ENCODE measurements around the gene MTG1. TPM values are rescaled to one million over a fixed set of nuclear protein-coding genes. Genes with fewer than 3 reads are reported as not detected.

The MTG1 gene
- total and polyA plus RNA-seq, 10 of the 15 experiments (the other 5 are each of a cell fraction or from before 2014, with no cell fraction given), result 6.2 to 104 (median 62.5) TPM

- TF ChIP-seq, protein P1, sequence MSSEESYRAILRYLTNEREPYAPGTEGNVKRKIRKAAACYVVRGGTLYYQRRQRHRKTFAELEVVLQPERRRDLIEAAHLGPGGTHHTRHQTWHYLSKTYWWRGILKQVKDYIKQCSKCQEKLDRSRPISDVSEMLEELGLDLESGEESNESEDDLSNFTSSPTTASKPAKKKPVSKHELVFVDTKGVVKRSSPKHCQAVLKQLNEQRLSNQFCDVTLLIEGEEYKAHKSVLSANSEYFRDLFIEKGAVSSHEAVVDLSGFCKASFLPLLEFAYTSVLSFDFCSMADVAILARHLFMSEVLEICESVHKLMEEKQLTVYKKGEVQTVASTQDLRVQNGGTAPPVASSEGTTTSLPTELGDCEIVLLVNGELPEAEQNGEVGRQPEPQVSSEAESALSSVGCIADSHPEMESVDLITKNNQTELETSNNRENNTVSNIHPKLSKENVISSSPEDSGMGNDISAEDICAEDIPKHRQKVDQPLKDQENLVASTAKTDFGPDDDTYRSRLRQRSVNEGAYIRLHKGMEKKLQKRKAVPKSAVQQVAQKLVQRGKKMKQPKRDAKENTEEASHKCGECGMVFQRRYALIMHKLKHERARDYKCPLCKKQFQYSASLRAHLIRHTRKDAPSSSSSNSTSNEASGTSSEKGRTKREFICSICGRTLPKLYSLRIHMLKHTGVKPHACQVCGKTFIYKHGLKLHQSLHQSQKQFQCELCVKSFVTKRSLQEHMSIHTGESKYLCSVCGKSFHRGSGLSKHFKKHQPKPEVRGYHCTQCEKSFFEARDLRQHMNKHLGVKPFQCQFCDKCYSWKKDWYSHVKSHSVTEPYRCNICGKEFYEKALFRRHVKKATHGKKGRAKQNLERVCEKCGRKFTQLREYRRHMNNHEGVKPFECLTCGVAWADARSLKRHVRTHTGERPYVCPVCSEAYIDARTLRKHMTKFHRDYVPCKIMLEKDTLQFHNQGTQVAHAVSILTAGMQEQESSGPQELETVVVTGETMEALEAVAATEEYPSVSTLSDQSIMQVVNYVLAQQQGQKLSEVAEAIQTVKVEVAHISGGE (CRISPR knock-in tag; IDR thresholded peaks at IDR 0.05), result peak; percentile 87
- no peak for TF ChIP-seq PAX8 (IDR thresholded peaks at IDR 0.05)
- no peak for TF ChIP-seq RAD51 (IDR thresholded peaks at IDR 0.05)
- TF ChIP-seq SUZ12 (IDR thresholded peaks at IDR 0.05; ENCODE audit: unreplicated experiment), result no peak
- TF ChIP-seq IRF4 (IDR thresholded peaks at IDR 0.05; ENCODE audit: low read depth, low read length), result 0 out of 2 replicates have a peak, but pooled peaks have one; percentile 7
- TF ChIP-seq MYB (IDR thresholded peaks at IDR 0.05; ENCODE audit: borderline replicate concordance, low read depth, low read length), result no peak
- no peak for TF ChIP-seq MXI1 (IDR thresholded peaks at IDR 0.05; ENCODE audit: low read depth, low read length)
- TF ChIP-seq CBX5 (IDR thresholded peaks at IDR 0.05; ENCODE audit: low read depth), result no peak
- peak; percentile 31 for TF ChIP-seq SIX5 (IDR thresholded peaks at IDR 0.05; ENCODE audit: low read depth, low read length, severe bottlenecking)
- TF ChIP-seq MTA3 (IDR thresholded peaks at IDR 0.05; ENCODE audit: borderline replicate concordance, low read length), result peak; percentile 43; the same call in 1 of the 2 replicates
- peak; percentile 72 for TF ChIP-seq GABPA (IDR thresholded peaks at IDR 0.05; ENCODE audit: low read depth)
- TF ChIP-seq POLR2A (IDR thresholded peaks at IDR 0.05; ENCODE audit: low read depth, low read length), result no peak; the same call in 1 of the 2 replicates
- no peak for TF ChIP-seq E4F1 (IDR thresholded peaks at IDR 0.05; ENCODE audit: borderline replicate concordance, partially characterized antibody)
- TF ChIP-seq SRF (IDR thresholded peaks at IDR 0.05; ENCODE audit: low read depth in 2 of 2, low read length in 2 of 2), result peak in 1 of 2 experiments; percentile 28; a peak in 1 of 4 replicates
- TF ChIP-seq TAF1 (IDR thresholded peaks at IDR 0.05; ENCODE audit: borderline replicate concordance, low read depth, low read length), result peak; percentile 50; the same call in 1 of the 2 replicates
- TF ChIP-seq ZZZ3 (IDR thresholded peaks at IDR 0.05; ENCODE audit: control insufficient read depth, insufficient read length, low read depth), result no peak
- TF ChIP-seq ZNF384 (IDR thresholded peaks at IDR 0.05; ENCODE audit: borderline replicate concordance, low read depth, low read length), result no peak
- TF ChIP-seq CREB1 (IDR thresholded peaks at IDR 0.05; ENCODE audit: low read depth), result 0 out of 2 replicates have a peak, but pooled peaks have one; percentile 28
Observed at GRCh38 chr10:133388236-133388972, 5.6 kb upstream of the MTG1 start (continued).
